HG02981 (cell line): ENCODE results near the gene DECR2.
"Not testable (repeated sequence)": the region's sequence is repeated elsewhere in the genome, so short reads cannot be mapped to it uniquely, and the experiment has no call there.

Experiments
- ATAC-seq: cut with Tn5 transposase; IDR thresholded peaks from one replicate; pipeline ENCODE4 v1.9.1; 2021; ENCODE audit warnings: mild to moderate bottlenecking, moderate library complexity; ENCODE audit not compliant: unreplicated experiment

The DECR2 gene

GRCh38 chr16:401468-402348 lies at the start of gene DECR2:
Gene DECR2 (plus strand): TSS chr16:401885. CDS start chr16:401964, 79 bp downstream.
- peak; percentile 53 for ATAC-seq

GRCh38 chr16:352547-353403 lies 48.9 kb upstream of the DECR2 start, which contains the start of gene AXIN1:
Gene AXIN1 (minus strand): TSS chr16:352723. CDS start chr16:347025, 5,698 bp downstream.
- ATAC-seq: peak; percentile 57

- ATAC-seq: no peak
These were observed 48.0 kb upstream of the DECR2 start for GRCh38 chr16:353404-354290.

GRCh38 chr16:354291-354881 lies 47.3 kb upstream of the DECR2 start:
- no peak for ATAC-seq

- ATAC-seq: no peak
These were observed 46.7 kb upstream of the DECR2 start for GRCh38 chr16:354971-355461.

GRCh38 chr16:356741-357140 lies 44.9 kb upstream of the DECR2 start:
- no peak for ATAC-seq

- no peak for ATAC-seq
These were observed 42.5 kb upstream of the DECR2 start for GRCh38 chr16:359067-359763.

- no peak for ATAC-seq
These were observed 41.6 kb upstream of the DECR2 start for GRCh38 chr16:359871-360697.

- no peak for ATAC-seq
These were observed 40.9 kb upstream of the DECR2 start for GRCh38 chr16:360698-361336.

- no peak for ATAC-seq
These were observed 40.3 kb upstream of the DECR2 start for GRCh38 chr16:361341-361871.

- no peak for ATAC-seq
These were observed 39.6 kb upstream of the DECR2 start for GRCh38 chr16:361872-362701.

- ATAC-seq: not testable (repeated sequence)
These were observed 39.0 kb upstream of the DECR2 start for GRCh38 chr16:362702-362999.

- ATAC-seq: no peak
These were observed 38.4 kb upstream of the DECR2 start for GRCh38 chr16:363110-363765.

GRCh38 chr16:363766-364490 lies 37.8 kb upstream of the DECR2 start:
- no peak for ATAC-seq

GRCh38 chr16:364595-365491 lies 36.8 kb upstream of the DECR2 start:
- no peak for ATAC-seq
